ENCODE data around the gene EXTL1. TPM values are rescaled to one million over a fixed set of nuclear protein-coding genes. Genes with fewer than 3 reads are reported as not detected.

The EXTL1 gene
- total and polyA plus RNA-seq, 12 donors, result 0.91 to 17.0 (median 7.0) TPM

GRCh38 chr1:26015358-26015757 is 6.2 kb upstream of the EXTL1 start:
- Histone ChIP-seq H3K27me3 (no peaks in the 10 kb centered on the region), H3K36me3 (peaks cover 0 to 10% (median 0%) of the 10 kb centered on the region in 9 donors), H3K4me1 (peaks cover 2 to 52% (median 28%) of the 10 kb centered on the region in 9 donors), H3K4me3 (no peak overlapping the region), H3K9me3 (no peaks in the 10 kb centered on the region), H3K27ac (peak overlapping the region in 1 of 10 donors; percentile 97)
- 82 to 98% methylated on average over 2 of the region's 2 CpGs for WGBS, 2 donors
- DNase-seq, result no peak
- intact Hi-C loops (cut with DNase I), result no loop called here
- TF ChIP-seq CTCF (IDR thresholded peaks at IDR 0.05), result no peak
- ATAC-seq, result peak in 2 of 8 donors; percentile 30 to 40

GRCh38 chr1:26016258-26016952 is 5.2 kb upstream of the EXTL1 start:
- ATAC-seq, result no peak
- Histone ChIP-seq H3K27me3 (no peaks in the 10 kb centered on the region), H3K4me1 (peaks cover 2 to 52% (median 30%) of the 10 kb centered on the region in 9 donors), H3K27ac (peak overlapping the region in 5 of 10 donors; percentile 2 to 97 (median 91)), H3K9me3 (no peaks in the 10 kb centered on the region), H3K36me3 (peaks cover 0 to 10% (median 0%) of the 10 kb centered on the region in 9 donors), H3K4me3 (no peak overlapping the region)
- no peak for DNase-seq
- intact Hi-C loops (cut with DNase I), result no loop called here
- TF ChIP-seq CTCF (IDR thresholded peaks at IDR 0.05), result no peak
- WGBS, 2 donors, result 72 to 73% methylated on average over 10 of the region's 10 CpGs

- Histone ChIP-seq H3K36me3 (peaks cover 0 to 10% (median 0%) of the 10 kb centered on the region in 9 donors), H3K4me1 (peaks cover 4 to 53% (median 35%) of the 10 kb centered on the region in 9 donors), H3K9me3 (no peaks in the 10 kb centered on the region), H3K27me3 (no peaks in the 10 kb centered on the region), H3K4me3 (no peak overlapping the region), H3K27ac (peak overlapping the region in 8 of 10 donors; percentile 2 to 97 (median 65))
- DNase-seq, result no peak
- peak in 2 of 8 donors; percentile 12 to 41 for ATAC-seq
- no peak for TF ChIP-seq CTCF (IDR thresholded peaks at IDR 0.05)
- WGBS, 2 donors, result 67 to 69% methylated on average over 6 of the region's 6 CpGs
- intact Hi-C loops (cut with DNase I), result no loop called here
Observed at GRCh38 chr1:26016953-26017545, 4.5 kb upstream of the EXTL1 start.

GRCh38 chr1:26017606-26018005 is 4.0 kb upstream of the EXTL1 start:
- peaks cover 0 to 10% (median 0%) of the 10 kb centered on the region in 9 donors for H3K36me3 ChIP-seq
- intact Hi-C loops (cut with DNase I), result no loop called here
- H3K4me1 ChIP-seq, result peaks cover 9 to 59% (median 41%) of the 10 kb centered on the region in 9 donors
- 39 to 46% methylated on average over 6 of the region's 6 CpGs for WGBS, 2 donors
- ATAC-seq (peak in 2 of 8 donors; percentile 11 to 31), DNase-seq (peak in 1 of 2 donors; percentile 24)
- no peak for TF ChIP-seq CTCF (IDR thresholded peaks at IDR 0.05)
- H3K4me3 ChIP-seq, result no peak overlapping the region
- H3K27me3 ChIP-seq, result no peaks in the 10 kb centered on the region
- H3K27ac ChIP-seq, result peak overlapping the region in 7 of 10 donors; percentile 2 to 97 (median 70)
- H3K9me3 ChIP-seq, result no peaks in the 10 kb centered on the region

All from heart right ventricle (tissue), 16 donors.